Measurements from ENCODE around the gene CYTH1. TPM values are rescaled to one million over a fixed set of nuclear protein-coding genes. Genes with fewer than 3 reads are reported as not detected.

The CYTH1 gene, protein sequence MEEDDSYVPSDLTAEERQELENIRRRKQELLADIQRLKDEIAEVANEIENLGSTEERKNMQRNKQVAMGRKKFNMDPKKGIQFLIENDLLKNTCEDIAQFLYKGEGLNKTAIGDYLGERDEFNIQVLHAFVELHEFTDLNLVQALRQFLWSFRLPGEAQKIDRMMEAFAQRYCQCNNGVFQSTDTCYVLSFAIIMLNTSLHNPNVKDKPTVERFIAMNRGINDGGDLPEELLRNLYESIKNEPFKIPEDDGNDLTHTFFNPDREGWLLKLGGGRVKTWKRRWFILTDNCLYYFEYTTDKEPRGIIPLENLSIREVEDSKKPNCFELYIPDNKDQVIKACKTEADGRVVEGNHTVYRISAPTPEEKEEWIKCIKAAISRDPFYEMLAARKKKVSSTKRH
- 100 to 1,000 TPM; 145 to 149 TPM for total RNA-seq

DNA sequence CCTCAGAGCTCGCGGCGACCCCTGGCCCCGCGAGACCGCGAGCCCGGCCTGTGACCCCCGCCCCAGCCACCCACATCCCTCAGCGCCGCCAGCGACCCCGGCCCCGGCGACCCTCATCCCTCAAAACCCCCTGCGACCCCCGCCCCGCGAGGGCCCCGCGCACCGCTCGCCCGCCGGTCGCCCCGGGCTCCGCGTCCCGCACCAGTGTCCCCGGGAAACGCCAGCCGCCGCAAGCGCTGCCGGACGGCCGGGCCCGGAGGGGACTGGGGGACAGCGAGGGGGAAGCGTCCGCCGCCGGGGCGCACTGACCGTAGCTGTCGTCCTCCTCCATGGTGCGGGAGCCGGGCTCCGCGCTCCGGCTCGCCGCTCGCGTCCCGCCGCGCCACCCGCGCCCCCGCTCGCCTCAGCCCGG, at the start of gene CYTH1:
Gene CYTH1 (minus strand): TSS at position 381 of the 412 bp plus-strand sequence. CDS start 50 bp downstream, at position 331.
- intact Hi-C loops (cut with micrococcal nuclease), result loop anchor here (2.0 kb wide), 1 partner anchor 59 kb away; the partner anchor contains the start of gene USP36

DNA sequence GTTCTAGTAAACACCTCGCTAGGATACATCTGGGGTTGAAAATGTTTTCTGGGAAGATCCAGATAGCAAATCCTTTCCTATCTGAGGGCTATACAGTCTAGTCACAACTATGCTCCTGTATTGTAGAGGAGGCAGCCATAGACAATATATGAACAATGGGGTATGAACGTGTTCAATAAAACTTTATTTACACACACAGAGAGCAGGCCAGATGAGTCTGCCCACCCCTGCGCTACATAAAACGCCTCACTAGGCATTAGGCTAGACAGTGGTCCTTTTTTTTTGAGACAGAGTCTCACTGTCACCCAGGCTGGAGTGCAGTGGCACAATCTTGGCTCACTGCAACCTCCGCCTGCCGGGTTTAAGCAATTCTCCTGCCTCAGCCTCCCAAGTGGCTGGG, 47.4 kb upstream of the CYTH1 start:
- intact Hi-C loops (cut with micrococcal nuclease), result no loop called here
- DNase-seq, result no peak
- CTCF ChIA-PET, result interaction anchor here (0.6 to 0.8 kb wide), 3 partner anchors 9 to 1745 kb away, joined by 3 to 4 read pairs (median 3); no protein-coding TSS in a partner anchor
- Mint-ChIP-seq H3K36me3 (ENCODE audit: low read depth) (peaks cover 60% of the 10 kb centered on the region), H3K27ac (no peak overlapping the region), H3K27me3 (ENCODE audit: low read depth) (no peaks in the 10 kb centered on the region), H3K9me3 (no peaks in the 10 kb centered on the region), H3K4me1 (ENCODE audit: low read depth) (peaks cover 20% of the 10 kb centered on the region), H3K4me3 (no peak overlapping the region)

More for the DNA sequence above, at the start of gene CYTH1:
- H3K4me1 Mint-ChIP-seq (ENCODE audit: low read depth), result peaks cover 49% of the 10 kb centered on the region
- H3K27me3 Mint-ChIP-seq (ENCODE audit: low read depth), result no peaks in the 10 kb centered on the region
- peak within 1 kb of the TSS; percentile 97 for H3K27ac Mint-ChIP-seq
- peaks cover 9% of the 10 kb centered on the region for H3K36me3 Mint-ChIP-seq (ENCODE audit: low read depth)
- H3K4me3 Mint-ChIP-seq, result peak within 1 kb of the TSS; percentile 82
- no peaks in the 10 kb centered on the region for H3K9me3 Mint-ChIP-seq
- CTCF ChIA-PET, result no interaction called here
- no peak for DNase-seq

DNA sequence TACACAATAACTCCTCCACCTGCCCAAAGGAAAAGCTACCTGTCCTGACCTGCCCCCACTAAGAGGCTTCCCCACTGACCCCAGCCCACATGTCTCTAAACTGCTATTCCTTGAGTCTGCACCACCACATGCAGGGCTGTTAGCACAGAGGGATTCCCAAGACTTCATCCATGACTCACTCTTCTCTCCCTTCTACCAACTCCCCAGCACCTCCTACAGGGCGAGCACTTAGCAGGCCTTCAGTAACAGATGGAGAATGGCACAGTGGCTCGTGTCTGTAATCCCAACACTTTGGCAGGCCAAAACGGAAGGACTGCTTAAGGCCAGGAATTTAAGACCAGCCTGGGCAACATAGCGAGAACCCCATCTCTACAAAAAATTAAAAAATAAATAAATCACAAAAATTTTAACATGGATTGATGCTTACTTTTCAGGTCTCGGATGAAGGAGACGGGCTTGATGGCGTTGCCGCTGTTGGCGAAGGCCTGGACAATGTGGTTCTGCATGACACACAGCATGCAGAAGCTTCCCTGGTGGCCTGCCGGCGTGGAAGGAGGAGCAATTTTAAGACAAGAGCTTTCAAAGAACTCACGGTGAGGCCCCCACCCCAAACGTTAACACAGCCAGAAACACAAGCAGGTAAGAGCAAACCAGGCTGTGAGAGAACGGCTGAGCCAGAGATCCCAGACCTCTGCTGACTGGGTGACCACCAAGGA, 46.6 kb upstream of the CYTH1 start:
- H3K27me3 Mint-ChIP-seq (ENCODE audit: low read depth), result no peaks in the 10 kb centered on the region
- H3K9me3 Mint-ChIP-seq, result no peaks in the 10 kb centered on the region
- DNase-seq, result peak; percentile 56
- CTCF ChIA-PET, result interaction anchor here (0.6 to 1.0 kb wide), 5 partner anchors 10 to 1744 kb away, joined by 3 to 4 read pairs (median 3); no protein-coding TSS in a partner anchor
- peaks cover 21% of the 10 kb centered on the region for H3K4me1 Mint-ChIP-seq (ENCODE audit: low read depth)
- no peak overlapping the region for H3K4me3 Mint-ChIP-seq
- intact Hi-C loops (cut with micrococcal nuclease), result no loop called here
- H3K36me3 Mint-ChIP-seq (ENCODE audit: low read depth), result peaks cover 64% of the 10 kb centered on the region
- H3K27ac Mint-ChIP-seq, result peak overlapping the region; percentile 74

DNA sequence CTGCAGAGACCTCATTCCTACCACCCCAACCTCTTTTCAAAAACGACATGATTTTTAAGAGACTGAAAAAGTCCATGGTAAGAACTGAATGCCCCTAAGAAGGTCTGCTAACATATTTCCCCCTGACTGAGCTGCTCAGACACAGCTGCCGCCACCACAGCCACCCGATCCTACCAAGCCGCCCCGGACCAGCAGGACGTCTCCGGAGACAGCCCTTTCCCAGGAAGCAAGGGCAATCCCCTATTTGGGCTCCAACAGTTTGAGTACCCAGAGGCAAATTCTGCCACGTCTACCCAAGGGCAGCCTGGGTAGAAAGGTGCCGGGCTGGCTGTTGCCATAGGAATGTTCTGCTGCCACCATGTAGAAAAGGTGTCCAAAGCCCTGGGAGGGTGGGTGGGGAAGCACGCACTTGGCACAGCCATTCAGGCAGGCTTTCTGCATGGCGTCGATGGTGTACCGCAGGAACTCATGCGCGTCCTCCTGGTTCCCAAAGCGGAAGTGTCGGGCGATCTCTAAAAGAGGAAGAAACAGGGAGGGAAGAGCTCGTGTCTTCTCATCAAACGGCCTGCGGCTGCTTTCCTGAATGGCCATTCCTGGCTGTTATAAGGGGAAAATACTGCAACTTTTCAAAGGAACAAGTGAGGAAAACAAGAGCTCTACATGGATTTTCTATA, 44.9 kb upstream of the CYTH1 start:
- Mint-ChIP-seq H3K36me3 (ENCODE audit: low read depth) (peaks cover 66% of the 10 kb centered on the region), H3K27me3 (ENCODE audit: low read depth) (no peaks in the 10 kb centered on the region), H3K4me3 (no peak overlapping the region), H3K4me1 (ENCODE audit: low read depth) (peaks cover 33% of the 10 kb centered on the region), H3K9me3 (no peaks in the 10 kb centered on the region), H3K27ac (no peak overlapping the region)
- no peak for DNase-seq
- intact Hi-C loops (cut with micrococcal nuclease), result no loop called here
- CTCF ChIA-PET, result no interaction called here

DNA sequence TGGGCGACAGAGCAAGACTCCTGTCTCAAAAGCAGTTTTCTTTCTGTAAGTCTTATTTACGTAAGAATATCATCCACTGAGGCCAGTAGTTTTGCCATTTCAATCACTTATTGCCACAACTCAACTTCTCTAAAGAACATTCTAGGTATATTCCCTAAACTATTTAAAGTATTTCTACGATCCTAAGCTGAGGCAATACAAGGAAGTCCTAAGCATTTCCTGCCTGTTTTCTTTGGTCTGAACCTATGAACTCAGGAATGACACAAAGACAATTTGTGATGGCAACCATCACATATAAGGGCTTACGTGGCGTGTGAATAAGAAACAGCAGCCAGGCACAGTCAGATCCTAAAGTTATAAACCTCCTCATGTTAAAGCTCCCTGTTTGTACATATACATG, 44.3 kb upstream of the CYTH1 start:
- no peak overlapping the region for H3K27ac Mint-ChIP-seq
- H3K9me3 Mint-ChIP-seq, result no peaks in the 10 kb centered on the region
- CTCF ChIA-PET, result no interaction called here
- peaks cover 66% of the 10 kb centered on the region for H3K36me3 Mint-ChIP-seq (ENCODE audit: low read depth)
- H3K27me3 Mint-ChIP-seq (ENCODE audit: low read depth), result no peaks in the 10 kb centered on the region
- DNase-seq, result no peak
- no peak overlapping the region for H3K4me3 Mint-ChIP-seq
- intact Hi-C loops (cut with micrococcal nuclease), result no loop called here
- peaks cover 34% of the 10 kb centered on the region for H3K4me1 Mint-ChIP-seq (ENCODE audit: low read depth)

DNA sequence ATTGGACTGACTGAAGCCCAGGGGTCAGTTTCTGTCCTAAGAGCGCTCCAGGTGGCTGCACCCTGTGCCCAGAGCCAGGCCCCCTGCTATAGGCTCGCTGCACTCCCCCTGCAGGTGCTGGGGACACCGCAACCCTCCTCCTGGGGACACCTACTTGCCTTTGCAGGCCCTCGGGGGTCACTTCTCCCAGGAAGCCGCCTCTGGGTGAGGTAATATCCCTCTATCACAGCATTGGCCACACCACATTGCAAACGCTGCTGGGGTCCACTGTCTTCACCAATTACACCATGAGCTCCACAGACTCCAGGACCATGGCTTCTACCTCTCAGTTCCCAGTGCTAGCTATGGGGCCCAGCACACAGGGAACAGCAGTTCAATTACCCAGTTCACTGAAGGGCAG, 43.6 kb upstream of the CYTH1 start:
- Mint-ChIP-seq H3K9me3 (no peaks in the 10 kb centered on the region), H3K27me3 (ENCODE audit: low read depth) (no peaks in the 10 kb centered on the region), H3K36me3 (ENCODE audit: low read depth) (peaks cover 65% of the 10 kb centered on the region), H3K4me1 (ENCODE audit: low read depth) (peaks cover 39% of the 10 kb centered on the region), H3K4me3 (no peak overlapping the region), H3K27ac (peak overlapping the region; percentile 41)
- intact Hi-C loops (cut with micrococcal nuclease), result no loop called here
- CTCF ChIA-PET, result no interaction called here
- no peak for DNase-seq

DNA sequence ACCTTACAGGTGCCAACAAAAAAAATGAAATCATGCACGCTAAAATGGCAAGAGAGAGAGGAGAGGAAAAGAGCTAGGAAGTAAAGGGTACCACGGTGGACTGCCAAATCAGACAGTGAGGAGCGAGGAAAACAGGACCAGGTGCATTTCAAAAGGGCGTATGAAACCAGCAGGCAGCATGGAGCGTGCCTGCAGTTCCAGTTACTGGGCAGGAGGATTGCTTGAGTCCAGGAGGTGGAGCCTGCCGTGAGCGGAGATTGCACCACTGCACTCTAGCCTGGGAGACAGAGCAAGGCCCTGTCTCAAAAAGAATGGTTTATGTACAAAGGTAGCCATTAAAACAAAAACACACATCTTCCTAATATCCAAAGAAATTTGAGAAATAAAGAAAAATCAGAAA, 42.2 kb upstream of the CYTH1 start:
- DNase-seq, result no peak
- H3K27me3 Mint-ChIP-seq (ENCODE audit: low read depth), result no peaks in the 10 kb centered on the region
- no peaks in the 10 kb centered on the region for H3K9me3 Mint-ChIP-seq
- peaks cover 51% of the 10 kb centered on the region for H3K4me1 Mint-ChIP-seq (ENCODE audit: low read depth)
- intact Hi-C loops (cut with micrococcal nuclease), result no loop called here
- H3K36me3 Mint-ChIP-seq (ENCODE audit: low read depth), result peaks cover 68% of the 10 kb centered on the region
- no peak overlapping the region for H3K4me3 Mint-ChIP-seq
- H3K27ac Mint-ChIP-seq, result peak overlapping the region; percentile 64
- CTCF ChIA-PET, result no interaction called here

DNA sequence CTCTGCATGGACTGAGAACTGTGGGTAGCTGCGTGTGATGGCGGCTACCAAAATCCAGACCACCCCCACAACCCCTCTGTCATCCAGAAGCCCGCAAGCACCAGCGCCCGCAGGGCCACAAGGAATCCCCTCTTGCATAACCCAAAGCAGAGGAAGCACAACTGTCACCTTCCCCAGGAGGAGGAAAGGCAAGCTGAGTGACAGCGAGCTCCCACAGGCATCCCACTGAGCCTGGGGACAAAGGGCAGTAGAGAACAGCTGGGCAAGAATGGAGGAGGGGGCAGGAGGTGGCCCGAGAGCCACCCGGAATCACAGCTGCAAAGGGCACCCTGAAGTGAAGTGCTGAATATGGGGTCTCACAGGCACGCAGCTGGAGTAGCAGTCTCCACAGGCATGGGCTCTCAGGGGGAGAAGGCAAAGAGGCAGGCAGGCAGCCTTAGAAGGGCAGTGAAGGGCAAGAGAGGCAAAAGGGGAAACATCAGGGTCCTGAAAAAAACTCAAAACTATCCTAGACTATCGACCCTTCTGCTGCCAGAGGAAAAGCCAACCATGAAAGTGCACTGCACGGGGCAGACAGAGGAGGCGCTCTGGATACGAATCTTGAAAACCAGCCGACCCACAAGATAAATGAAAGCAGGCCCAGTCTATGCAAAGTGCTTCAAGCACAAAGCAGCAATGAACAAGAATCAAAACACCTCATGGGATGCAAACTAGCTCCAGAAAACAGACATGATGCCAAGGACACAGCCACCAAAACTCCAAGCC, 41.4 kb upstream of the CYTH1 start:
- peaks cover 58% of the 10 kb centered on the region for H3K4me1 Mint-ChIP-seq (ENCODE audit: low read depth)
- peaks cover 74% of the 10 kb centered on the region for H3K36me3 Mint-ChIP-seq (ENCODE audit: low read depth)
- no peaks in the 10 kb centered on the region for H3K9me3 Mint-ChIP-seq
- H3K27me3 Mint-ChIP-seq (ENCODE audit: low read depth), result no peaks in the 10 kb centered on the region
- no peak overlapping the region for H3K4me3 Mint-ChIP-seq
- CTCF ChIA-PET, result interaction anchor here (0.8 to 0.9 kb wide), 2 partner anchors 34 to 42 kb away, joined by 4 to 8 read pairs; no protein-coding TSS in a partner anchor
- intact Hi-C loops (cut with micrococcal nuclease), result no loop called here
- DNase-seq, result no peak
- peak overlapping the region; percentile 64 for H3K27ac Mint-ChIP-seq

DNA sequence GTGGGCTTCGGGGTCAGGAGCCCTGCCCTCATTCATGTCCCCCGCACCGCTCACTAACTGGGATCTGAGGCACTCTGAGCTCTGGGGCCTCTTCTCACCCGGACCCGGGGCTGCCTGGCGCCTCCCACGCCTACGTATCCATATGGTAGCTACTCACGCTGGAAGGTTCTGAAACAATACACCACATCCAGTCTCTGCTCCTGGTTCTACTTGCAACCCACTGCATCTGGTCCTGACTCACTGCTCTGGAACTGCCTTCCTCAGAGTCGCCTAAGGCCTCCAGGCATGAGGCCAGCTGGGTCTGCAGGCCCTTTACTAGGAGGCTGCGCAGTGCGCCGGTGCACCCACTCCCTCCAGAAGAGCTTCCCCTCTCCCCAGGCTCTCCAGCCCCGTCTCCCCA, 40.5 kb upstream of the CYTH1 start:
- H3K4me3 Mint-ChIP-seq, result no peak overlapping the region
- H3K27me3 Mint-ChIP-seq (ENCODE audit: low read depth), result no peaks in the 10 kb centered on the region
- no peak for DNase-seq
- peak overlapping the region; percentile 46 for H3K27ac Mint-ChIP-seq
- intact Hi-C loops (cut with micrococcal nuclease), result no loop called here
- CTCF ChIA-PET, result no interaction called here
- peaks cover 58% of the 10 kb centered on the region for H3K4me1 Mint-ChIP-seq (ENCODE audit: low read depth)
- no peaks in the 10 kb centered on the region for H3K9me3 Mint-ChIP-seq
- H3K36me3 Mint-ChIP-seq (ENCODE audit: low read depth), result peaks cover 68% of the 10 kb centered on the region

DNA sequence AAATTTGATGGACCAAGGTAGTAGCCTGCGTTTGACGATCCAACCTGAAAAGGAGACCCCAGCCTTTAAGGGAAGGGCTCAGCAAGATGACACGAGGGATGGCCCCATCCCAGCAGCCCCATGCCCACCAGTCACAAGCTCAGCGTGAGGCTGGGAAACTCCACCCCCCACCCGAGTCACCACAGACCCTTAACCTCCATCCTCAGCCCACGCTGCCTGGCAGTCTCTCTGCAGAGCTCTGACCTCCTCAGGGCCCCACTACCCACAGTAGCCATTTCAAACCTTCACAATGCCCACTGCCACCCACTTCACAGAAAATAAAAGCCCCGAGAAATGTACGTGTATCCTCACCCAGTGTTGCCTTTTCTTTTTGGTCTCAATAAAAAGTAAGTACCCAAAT, 39.9 kb upstream of the CYTH1 start:
- intact Hi-C loops (cut with micrococcal nuclease), result no loop called here
- Mint-ChIP-seq H3K36me3 (ENCODE audit: low read depth) (peaks cover 70% of the 10 kb centered on the region), H3K27ac (no peak overlapping the region), H3K9me3 (no peaks in the 10 kb centered on the region), H3K4me3 (no peak overlapping the region), H3K4me1 (ENCODE audit: low read depth) (peaks cover 64% of the 10 kb centered on the region), H3K27me3 (ENCODE audit: low read depth) (no peaks in the 10 kb centered on the region)
- DNase-seq, result no peak
- CTCF ChIA-PET, result no interaction called here

DNA sequence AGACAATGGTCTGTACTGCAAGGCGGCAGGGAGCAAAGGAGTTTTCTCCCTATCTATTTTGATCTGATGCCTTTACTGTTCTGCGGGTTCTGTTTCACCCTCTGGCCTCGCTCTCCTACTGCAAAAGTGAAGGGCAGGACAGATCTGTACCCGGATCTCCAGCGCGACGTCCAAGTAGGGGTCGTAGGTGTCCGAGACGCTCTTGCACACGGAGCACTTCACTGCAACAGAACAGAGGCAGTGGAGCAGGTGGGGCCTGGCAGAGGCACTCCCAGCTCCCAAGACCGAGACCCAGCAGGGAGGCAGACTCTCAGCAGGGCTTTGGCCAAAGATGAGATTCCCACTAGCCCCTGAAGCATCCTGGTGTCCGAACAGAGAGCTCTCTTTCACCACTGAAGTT, 38.8 kb upstream of the CYTH1 start:
- CTCF ChIA-PET, result interaction anchor here (0.6 kb wide), 1 partner anchor 409 kb away, joined by 3 read pairs; no protein-coding TSS in a partner anchor
- DNase-seq, result no peak
- Mint-ChIP-seq H3K9me3 (no peaks in the 10 kb centered on the region), H3K27me3 (ENCODE audit: low read depth) (no peaks in the 10 kb centered on the region), H3K36me3 (ENCODE audit: low read depth) (peaks cover 69% of the 10 kb centered on the region), H3K4me3 (no peak overlapping the region), H3K4me1 (ENCODE audit: low read depth) (peaks cover 63% of the 10 kb centered on the region), H3K27ac (peak overlapping the region; percentile 4)
- intact Hi-C loops (cut with micrococcal nuclease), result no loop called here

Measured in activated naive CD4-positive, alpha-beta T cell treated with anti-CD3 and anti-CD28 coated beads for 36 hours (primary cell).